ENCODE results near the gene GRHPR.

Gene GRHPR

GRCh38 chr9:37406603-37407401 is 15.7 kb upstream of the GRHPR start:
- H3K4me3 ChIP-seq (ENCODE audit: low read depth, low read length) = no peak overlapping the region
- in situ Hi-C loops (cut with HindIII; ENCODE audit: low sequenced_read_pairs) = no loop called here
- no peak for DNase-seq (ENCODE audit: low read depth, low spot score)
- TF ChIP-seq, protein P1, sequence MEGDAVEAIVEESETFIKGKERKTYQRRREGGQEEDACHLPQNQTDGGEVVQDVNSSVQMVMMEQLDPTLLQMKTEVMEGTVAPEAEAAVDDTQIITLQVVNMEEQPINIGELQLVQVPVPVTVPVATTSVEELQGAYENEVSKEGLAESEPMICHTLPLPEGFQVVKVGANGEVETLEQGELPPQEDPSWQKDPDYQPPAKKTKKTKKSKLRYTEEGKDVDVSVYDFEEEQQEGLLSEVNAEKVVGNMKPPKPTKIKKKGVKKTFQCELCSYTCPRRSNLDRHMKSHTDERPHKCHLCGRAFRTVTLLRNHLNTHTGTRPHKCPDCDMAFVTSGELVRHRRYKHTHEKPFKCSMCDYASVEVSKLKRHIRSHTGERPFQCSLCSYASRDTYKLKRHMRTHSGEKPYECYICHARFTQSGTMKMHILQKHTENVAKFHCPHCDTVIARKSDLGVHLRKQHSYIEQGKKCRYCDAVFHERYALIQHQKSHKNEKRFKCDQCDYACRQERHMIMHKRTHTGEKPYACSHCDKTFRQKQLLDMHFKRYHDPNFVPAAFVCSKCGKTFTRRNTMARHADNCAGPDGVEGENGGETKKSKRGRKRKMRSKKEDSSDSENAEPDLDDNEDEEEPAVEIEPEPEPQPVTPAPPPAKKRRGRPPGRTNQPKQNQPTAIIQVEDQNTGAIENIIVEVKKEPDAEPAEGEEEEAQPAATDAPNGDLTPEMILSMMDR (IDR thresholded peaks at IDR 0.05; ENCODE audit: low read depth, low read length) = no peak

- DNase-seq (ENCODE audit: low read depth, low spot score) = no peak
- no peak overlapping the region for H3K4me3 ChIP-seq (ENCODE audit: low read depth, low read length)
- TF ChIP-seq, protein P1 (IDR thresholded peaks at IDR 0.05; ENCODE audit: low read depth, low read length) = peak; percentile 21
- in situ Hi-C loops (cut with HindIII; ENCODE audit: low sequenced_read_pairs) = no loop called here
Measured at GRCh38 chr9:37407468-37407867, 15.0 kb upstream of the GRHPR start.

DNA sequence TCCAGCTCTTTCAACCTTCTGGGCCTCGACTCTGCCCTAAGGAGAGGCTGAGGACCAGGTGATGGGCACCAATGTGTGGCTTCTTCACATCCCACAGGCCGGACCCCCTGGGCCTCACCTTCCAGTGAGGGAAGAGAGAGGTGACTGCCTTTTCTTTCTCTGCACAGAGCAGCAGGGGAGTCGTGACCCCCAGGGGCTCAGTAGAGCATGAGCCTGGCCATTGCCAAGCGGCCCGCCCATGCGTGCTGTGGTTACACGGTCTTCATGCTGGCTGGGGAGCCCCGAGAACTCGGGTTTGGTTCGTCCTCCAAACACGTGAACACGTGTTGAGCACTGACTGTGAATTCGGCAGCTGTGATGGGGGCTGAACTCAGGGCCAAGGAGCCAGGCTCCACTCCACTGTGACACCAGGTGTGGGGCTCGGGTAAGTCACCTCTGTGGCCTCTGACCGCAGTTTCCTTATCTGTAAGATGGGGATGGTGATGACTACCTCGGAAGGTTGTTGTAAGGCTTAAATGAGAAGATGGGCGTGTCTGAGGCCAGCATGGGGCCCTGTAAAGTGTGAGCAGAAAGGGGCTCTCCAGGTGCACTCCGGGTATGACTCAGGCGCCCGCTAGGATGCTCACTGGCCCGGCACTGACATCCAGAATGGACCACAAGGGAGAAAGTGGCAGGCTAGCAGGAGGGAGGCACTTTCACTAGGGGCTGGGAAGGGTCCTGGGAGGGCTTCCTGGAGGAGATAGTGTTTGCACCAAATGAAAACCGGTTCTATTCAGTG is 13.4 kb upstream of the GRHPR start:
- DNase-seq (ENCODE audit: low read depth, low spot score) = no peak
- in situ Hi-C loops (cut with HindIII; ENCODE audit: low sequenced_read_pairs) = no loop called here
- TF ChIP-seq, protein P1 (IDR thresholded peaks at IDR 0.05; ENCODE audit: low read depth, low read length) = no peak
- no peak overlapping the region for H3K4me3 ChIP-seq (ENCODE audit: low read depth, low read length)

DNA sequence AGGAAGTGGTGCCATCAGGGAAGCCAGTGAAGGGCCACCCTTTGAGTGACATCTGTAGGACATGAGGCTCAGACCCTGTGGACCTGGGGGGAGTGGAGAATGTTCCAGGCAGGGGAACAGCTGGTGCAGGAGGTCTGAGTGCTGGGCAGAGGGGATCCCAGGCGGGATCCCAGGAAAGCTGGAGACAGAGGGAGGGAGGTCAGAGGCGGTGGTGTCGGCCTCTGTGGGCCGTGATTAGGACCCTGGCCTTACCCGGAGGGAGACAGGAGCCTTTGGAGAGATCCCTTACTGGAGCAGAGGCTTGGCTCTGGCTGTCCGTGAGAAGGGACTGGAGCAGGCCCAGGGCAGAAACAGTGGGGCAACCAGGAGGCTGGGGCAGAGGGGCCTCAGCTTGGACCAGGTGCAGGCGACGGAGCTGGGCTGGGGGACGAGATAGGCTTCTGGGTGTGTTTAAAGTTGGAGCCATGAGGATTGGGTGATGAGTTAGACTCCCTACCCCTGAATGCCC is 12.1 kb upstream of the GRHPR start:
- no peak overlapping the region for H3K4me3 ChIP-seq (ENCODE audit: low read depth, low read length)
- TF ChIP-seq, protein P1 (IDR thresholded peaks at IDR 0.05; ENCODE audit: low read depth, low read length) = no peak
- in situ Hi-C loops (cut with HindIII; ENCODE audit: low sequenced_read_pairs) = no loop called here
- no peak for DNase-seq (ENCODE audit: low read depth, low spot score)

GRCh38 chr9:37410969-37411785 is 11.3 kb upstream of the GRHPR start:
- TF ChIP-seq, protein P1 (IDR thresholded peaks at IDR 0.05; ENCODE audit: low read depth, low read length) = peak; percentile 48
- in situ Hi-C loops (cut with HindIII; ENCODE audit: low sequenced_read_pairs) = no loop called here
- no peak overlapping the region for H3K4me3 ChIP-seq (ENCODE audit: low read depth, low read length)
- DNase-seq (ENCODE audit: low read depth, low spot score) = no peak

Measured in astrocyte of the spinal cord (primary cell).